ENCODE data around the gene DMRT2.

The DMRT2 gene

GRCh38 chr9:1057910-1058309 lies 7.8 kb downstream of the DMRT2 start:
- no peaks in the 10 kb centered on the region for H3K36me3 ChIP-seq (ENCODE audit: control insufficient read depth in 2 of 2, insufficient read depth in 1 of 2, low read length in 2 of 2)
- no peak overlapping the region for H3K27ac ChIP-seq (ENCODE audit: extremely low read depth, low read depth, low read length)
- POLR2A ChIA-PET: interaction anchor here (0.7 kb wide), 1 partner anchor 55 kb away, joined by 3 read pairs; no protein-coding TSS in a partner anchor
- H3K4me3 ChIP-seq (ENCODE audit: low read depth, low read length): no peak overlapping the region
- H3K4me1 ChIP-seq (ENCODE audit: control insufficient read depth, insufficient read depth, low read length): no peaks in the 10 kb centered on the region
- CTCF ChIA-PET: no interaction called here
- no peaks in the 10 kb centered on the region for H3K9me3 ChIP-seq (ENCODE audit: control insufficient read depth, insufficient read depth, low read depth, low read length)
- TF ChIP-seq ZNF571 (tag by site-specific recombination; IDR thresholded peaks at IDR 0.05): no peak
- no peak for TF ChIP-seq SP7 (tag by site-specific recombination; IDR thresholded peaks at IDR 0.05)
- TF ChIP-seq ZNF138 (tag by site-specific recombination; IDR thresholded peaks at IDR 0.05; ENCODE audit: borderline replicate concordance): no peak
- no peak for TF ChIP-seq ZNF585B (tag by site-specific recombination; IDR thresholded peaks at IDR 0.05)
- TF ChIP-seq ZNF221 (tag by site-specific recombination; IDR thresholded peaks at IDR 0.05; ENCODE audit: borderline replicate concordance): no peak
- no peak for TF ChIP-seq ZBTB1 (tag by site-specific recombination; IDR thresholded peaks at IDR 0.05)
- TF ChIP-seq TCF7L2 (IDR thresholded peaks at IDR 0.05; ENCODE audit: borderline replicate concordance, low read depth, low read length): no peak
- TF ChIP-seq ZNF157 (tag by site-specific recombination; IDR thresholded peaks at IDR 0.05): no peak

DNA sequence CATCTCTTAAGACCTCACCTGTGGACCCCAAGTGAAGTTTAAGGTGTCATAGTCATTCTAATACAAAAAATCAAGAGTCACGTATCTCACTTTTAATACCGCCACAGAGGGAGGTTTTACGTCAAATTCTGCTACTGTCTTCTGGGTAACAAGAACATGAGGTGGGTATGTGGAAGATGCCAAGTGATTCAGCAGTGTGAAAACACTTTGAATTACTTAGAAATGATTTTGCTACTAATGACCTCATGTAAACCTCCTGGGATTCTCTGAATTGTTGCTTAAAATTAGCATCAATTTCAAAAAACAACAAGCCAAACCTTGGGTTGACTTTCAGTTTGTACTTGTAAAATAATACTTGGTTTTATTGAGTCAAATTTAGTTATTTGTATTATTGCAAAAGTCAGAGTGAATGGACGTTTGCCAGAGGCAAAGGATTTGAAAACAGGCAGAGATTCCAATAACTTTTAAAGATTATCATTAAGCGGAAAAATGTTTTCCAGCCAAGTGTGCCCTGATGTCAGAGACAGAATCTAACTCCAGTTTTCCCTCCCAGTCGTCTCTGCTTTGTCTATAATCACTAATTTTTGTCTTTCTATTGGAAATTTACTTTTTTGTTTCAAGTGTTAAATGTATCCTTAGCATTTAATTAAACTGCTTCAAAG lies 8.8 kb downstream of the DMRT2 start:
- Histone ChIP-seq H3K27ac (ENCODE audit: extremely low read depth, low read depth, low read length) (no peak overlapping the region), H3K9me3 (ENCODE audit: control insufficient read depth, insufficient read depth, low read depth, low read length) (no peaks in the 10 kb centered on the region), H3K36me3 (ENCODE audit: control insufficient read depth in 2 of 2, insufficient read depth in 1 of 2, low read length in 2 of 2) (no peaks in the 10 kb centered on the region), H3K4me1 (ENCODE audit: control insufficient read depth, insufficient read depth, low read length) (no peaks in the 10 kb centered on the region), H3K4me3 (ENCODE audit: low read depth, low read length) (no peak overlapping the region)
- TF ChIP-seq ZNF335 (tag by site-specific recombination; conservative IDR thresholded peaks at IDR 0.05): no peak
- TF ChIP-seq ZNF521 (tag by site-specific recombination; IDR thresholded peaks at IDR 0.05): no peak
- ChIA-PET CTCF (interaction anchor here (0.7 kb wide), 1 partner anchor 397 kb away, joined by 4 read pairs; no protein-coding TSS in a partner anchor), POLR2A (no interaction called here)

DNA sequence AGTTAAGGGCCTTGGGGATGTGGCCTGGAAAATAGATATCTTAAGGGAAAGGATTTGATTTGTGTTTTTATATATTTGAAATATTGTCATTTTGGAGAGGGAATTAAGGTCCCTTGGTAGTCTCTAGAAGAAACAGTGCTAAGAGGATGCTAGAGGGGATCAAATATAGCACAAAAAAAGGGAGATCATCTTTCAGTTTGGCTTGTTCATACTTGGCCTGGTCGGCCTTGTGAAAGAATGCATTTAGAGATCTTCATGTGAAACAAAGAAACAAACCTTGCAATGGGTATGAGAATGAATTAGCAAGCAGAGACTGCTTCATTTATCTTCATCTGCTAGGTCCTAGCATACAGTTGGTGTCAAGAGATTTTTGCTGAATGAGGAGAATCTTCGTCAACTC lies 15.0 kb downstream of the DMRT2 start:
- no peak for TF ChIP-seq ZNF514 (tag by site-specific recombination; IDR thresholded peaks at IDR 0.05)
- TF ChIP-seq, protein P1, sequence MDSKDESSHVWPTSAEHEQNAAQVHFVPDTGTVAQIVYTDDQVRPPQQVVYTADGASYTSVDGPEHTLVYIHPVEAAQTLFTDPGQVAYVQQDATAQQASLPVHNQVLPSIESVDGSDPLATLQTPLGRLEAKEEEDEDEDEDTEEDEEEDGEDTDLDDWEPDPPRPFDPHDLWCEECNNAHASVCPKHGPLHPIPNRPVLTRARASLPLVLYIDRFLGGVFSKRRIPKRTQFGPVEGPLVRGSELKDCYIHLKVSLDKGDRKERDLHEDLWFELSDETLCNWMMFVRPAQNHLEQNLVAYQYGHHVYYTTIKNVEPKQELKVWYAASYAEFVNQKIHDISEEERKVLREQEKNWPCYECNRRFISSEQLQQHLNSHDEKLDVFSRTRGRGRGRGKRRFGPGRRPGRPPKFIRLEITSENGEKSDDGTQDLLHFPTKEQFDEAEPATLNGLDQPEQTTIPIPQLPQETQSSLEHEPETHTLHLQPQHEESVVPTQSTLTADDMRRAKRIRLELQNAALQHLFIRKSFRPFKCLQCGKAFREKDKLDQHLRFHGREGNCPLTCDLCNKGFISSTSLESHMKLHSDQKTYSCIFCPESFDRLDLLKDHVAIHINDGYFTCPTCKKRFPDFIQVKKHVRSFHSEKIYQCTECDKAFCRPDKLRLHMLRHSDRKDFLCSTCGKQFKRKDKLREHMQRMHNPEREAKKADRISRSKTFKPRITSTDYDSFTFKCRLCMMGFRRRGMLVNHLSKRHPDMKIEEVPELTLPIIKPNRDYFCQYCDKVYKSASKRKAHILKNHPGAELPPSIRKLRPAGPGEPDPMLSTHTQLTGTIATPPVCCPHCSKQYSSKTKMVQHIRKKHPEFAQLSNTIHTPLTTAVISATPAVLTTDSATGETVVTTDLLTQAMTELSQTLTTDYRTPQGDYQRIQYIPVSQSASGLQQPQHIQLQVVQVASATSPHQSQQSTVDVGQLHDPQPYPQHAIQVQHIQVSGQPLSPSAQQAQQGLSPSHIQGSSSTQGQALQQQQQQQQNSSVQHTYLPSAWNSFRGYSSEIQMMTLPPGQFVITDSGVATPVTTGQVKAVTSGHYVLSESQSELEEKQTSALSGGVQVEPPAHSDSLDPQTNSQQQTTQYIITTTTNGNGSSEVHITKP (tag by site-specific recombination; IDR thresholded peaks at IDR 0.05): no peak
- TF ChIP-seq ZNF76 (tag by site-specific recombination; IDR thresholded peaks at IDR 0.05; ENCODE audit: borderline replicate concordance, low read depth): no peak
- TF ChIP-seq ZNF585B (tag by site-specific recombination; IDR thresholded peaks at IDR 0.05): no peak
- TF ChIP-seq TRIM28 (IDR thresholded peaks at IDR 0.05; ENCODE audit: borderline replicate concordance, low read length): no peak
- TF ChIP-seq ZNF292 (tag by site-specific recombination; IDR thresholded peaks at IDR 0.05; ENCODE audit: borderline replicate concordance, low read depth): no peak
- no peak for TF ChIP-seq SETDB1 (IDR thresholded peaks at IDR 0.05; ENCODE audit: insufficient read length, low read length)
- no peak for TF ChIP-seq ZNF837 (tag by site-specific recombination; IDR thresholded peaks at IDR 0.05)
- no peak for TF ChIP-seq ZNF610 (tag by site-specific recombination; IDR thresholded peaks at IDR 0.05; ENCODE audit: borderline replicate concordance)
- no peak for TF ChIP-seq ZNF341 (tag by site-specific recombination; IDR thresholded peaks at IDR 0.05; ENCODE audit: low read depth)
- TF ChIP-seq, protein P2, sequence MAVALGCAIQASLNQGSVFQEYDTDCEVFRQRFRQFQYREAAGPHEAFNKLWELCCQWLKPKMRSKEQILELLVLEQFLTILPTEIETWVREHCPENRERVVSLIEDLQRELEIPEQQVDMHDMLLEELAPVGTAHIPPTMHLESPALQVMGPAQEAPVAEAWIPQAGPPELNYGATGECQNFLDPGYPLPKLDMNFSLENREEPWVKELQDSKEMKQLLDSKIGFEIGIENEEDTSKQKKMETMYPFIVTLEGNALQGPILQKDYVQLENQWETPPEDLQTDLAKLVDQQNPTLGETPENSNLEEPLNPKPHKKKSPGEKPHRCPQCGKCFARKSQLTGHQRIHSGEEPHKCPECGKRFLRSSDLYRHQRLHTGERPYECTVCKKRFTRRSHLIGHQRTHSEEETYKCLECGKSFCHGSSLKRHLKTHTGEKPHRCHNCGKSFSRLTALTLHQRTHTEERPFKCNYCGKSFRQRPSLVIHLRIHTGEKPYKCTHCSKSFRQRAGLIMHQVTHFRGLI (tag by site-specific recombination; IDR thresholded peaks at IDR 0.05): no peak
- TF ChIP-seq, protein P3, sequence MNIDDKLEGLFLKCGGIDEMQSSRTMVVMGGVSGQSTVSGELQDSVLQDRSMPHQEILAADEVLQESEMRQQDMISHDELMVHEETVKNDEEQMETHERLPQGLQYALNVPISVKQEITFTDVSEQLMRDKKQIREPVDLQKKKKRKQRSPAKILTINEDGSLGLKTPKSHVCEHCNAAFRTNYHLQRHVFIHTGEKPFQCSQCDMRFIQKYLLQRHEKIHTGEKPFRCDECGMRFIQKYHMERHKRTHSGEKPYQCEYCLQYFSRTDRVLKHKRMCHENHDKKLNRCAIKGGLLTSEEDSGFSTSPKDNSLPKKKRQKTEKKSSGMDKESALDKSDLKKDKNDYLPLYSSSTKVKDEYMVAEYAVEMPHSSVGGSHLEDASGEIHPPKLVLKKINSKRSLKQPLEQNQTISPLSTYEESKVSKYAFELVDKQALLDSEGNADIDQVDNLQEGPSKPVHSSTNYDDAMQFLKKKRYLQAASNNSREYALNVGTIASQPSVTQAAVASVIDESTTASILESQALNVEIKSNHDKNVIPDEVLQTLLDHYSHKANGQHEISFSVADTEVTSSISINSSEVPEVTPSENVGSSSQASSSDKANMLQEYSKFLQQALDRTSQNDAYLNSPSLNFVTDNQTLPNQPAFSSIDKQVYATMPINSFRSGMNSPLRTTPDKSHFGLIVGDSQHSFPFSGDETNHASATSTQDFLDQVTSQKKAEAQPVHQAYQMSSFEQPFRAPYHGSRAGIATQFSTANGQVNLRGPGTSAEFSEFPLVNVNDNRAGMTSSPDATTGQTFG (tag by site-specific recombination; IDR thresholded peaks at IDR 0.05; ENCODE audit: borderline replicate concordance): no peak
- no peak for TF ChIP-seq CTCF (tag by site-specific recombination; IDR thresholded peaks at IDR 0.05)
- no peaks in the 10 kb centered on the region for H3K9me3 ChIP-seq (ENCODE audit: control insufficient read depth, insufficient read depth, low read depth, low read length)
- ChIA-PET CTCF (no interaction called here), POLR2A (interaction anchor here (0.6 kb wide), 1 partner anchor 10 kb away, joined by 11 read pairs; no protein-coding TSS in a partner anchor)
- no peaks in the 10 kb centered on the region for H3K36me3 ChIP-seq (ENCODE audit: control insufficient read depth in 2 of 2, insufficient read depth in 1 of 2, low read length in 2 of 2)
- H3K4me1 ChIP-seq (ENCODE audit: control insufficient read depth, insufficient read depth, low read length): no peaks in the 10 kb centered on the region
- H3K4me3 ChIP-seq (ENCODE audit: low read depth, low read length): no peak overlapping the region
- H3K27ac ChIP-seq (ENCODE audit: extremely low read depth, low read depth, low read length): no peak overlapping the region
